ENCODE measurements around the gene SLC39A6. TPM values are rescaled to one million over a fixed set of nuclear protein-coding genes. Genes with fewer than 3 reads are reported as not detected.

SLC39A6 gene
- total and polyA plus RNA-seq, 2 of the 13 experiments (the other 11 are each of a cell fraction or from before 2014, with no cell fraction given) = 41.7 to 59.2 TPM

GRCh38 chr18:36132756-36133155, 3.6 kb upstream of the SLC39A6 start:
- Histone ChIP-seq H3K79me2 (ENCODE audit: insufficient read depth, low read length) (peaks cover 76% of the 10 kb centered on the region), H3K36me3 (replicated peaks in 1 of 2; ENCODE audit: control insufficient read depth in 1 of 2, insufficient read depth in 2 of 2, low read length in 2 of 2) (peaks cover 7 to 35% of the 10 kb centered on the region in 2 experiments), H3K27me3 (ENCODE audit: control insufficient read depth in 1 of 2, insufficient read depth in 2 of 2, low read length in 2 of 2) (no peaks in the 10 kb centered on the region; a peak in 1 of 5 replicates), H4K20me1 (ENCODE audit: insufficient read depth, low read length) (peaks cover 36% of the 10 kb centered on the region), H2AFZ (ENCODE audit: low read length) (no peak overlapping the region), H3K9me3 (ENCODE audit: low read length) (no peaks in the 10 kb centered on the region), H3K9ac (ENCODE audit: insufficient read depth, low read depth, low read length) (no peak overlapping the region), H3K27ac (ENCODE audit: extremely low read length, insufficient read depth, low read length) (no peak overlapping the region), H3K4me3 (replicated peaks in 1 of 3; ENCODE audit: insufficient read depth in 1 of 3, low read depth in 2 of 3, low read length in 3 of 3) (0 out of 6 replicates have a peak overlapping the region, but pooled peaks of 1 of the 3 experiments have one; percentile 87), H3K4me1 (ENCODE audit: insufficient read depth, low read length) (peaks cover 39% of the 10 kb centered on the region), H3K4me2 (ENCODE audit: low read depth, low read length) (peak overlapping the region; percentile 81)
- FAIRE-seq (no peak), ATAC-seq (no peak), DNase-seq (ENCODE audit: low spot score) (no peak)
- in situ Hi-C loops (cut with HindIII; ENCODE audit: extremely low pct_ligation_motif_present, low pct_unique_long_range_greater_than_20kb) = no loop called here
- no TSS peak for BruUV-seq (replicated peaks)
- ChIA-PET CTCF (ENCODE audit: low intra/inter-chr PET ratio, low total read pairs) (no interaction called here), POLR2A (interaction anchor here (1.2 to 1.3 kb wide), 2 partner anchors 52 to 55 kb away, joined by 3 to 4 read pairs; no protein-coding TSS in a partner anchor)
- 89% methylated on average over 3 of the region's 3 CpGs for WGBS (ENCODE audit: low lambda C conversion rate)
- intact Hi-C loops (cut with micrococcal nuclease; ENCODE audit: unreplicated experiment) = no loop called here
- TF ChIP-seq ZNF460 (CRISPR knock-in tag; IDR thresholded peaks at IDR 0.05; ENCODE audit: borderline replicate concordance) (no peak), ZBTB8A (CRISPR knock-in tag; IDR thresholded peaks at IDR 0.05; ENCODE audit: borderline replicate concordance, low read depth) (no peak), FUBP1 (CRISPR knock-in tag; IDR thresholded peaks at IDR 0.05; ENCODE audit: borderline replicate concordance) (no peak), POLR2AphosphoS5 (IDR thresholded peaks at IDR 0.05; ENCODE audit: low read depth, low read length) (no peak), ZXDC (CRISPR knock-in tag; IDR thresholded peaks at IDR 0.05) (no peak), ZNF724P (CRISPR knock-in tag; IDR thresholded peaks at IDR 0.05; ENCODE audit: borderline replicate concordance) (no peak), ZBTB26 (CRISPR knock-in tag; IDR thresholded peaks at IDR 0.05; ENCODE audit: borderline replicate concordance) (no peak), MLXIP (CRISPR knock-in tag; IDR thresholded peaks at IDR 0.05; ENCODE audit: borderline replicate concordance) (no peak), CENPT (CRISPR knock-in tag; IDR thresholded peaks at IDR 0.05; ENCODE audit: low read depth) (no peak), ATF4 (CRISPR knock-in tag; IDR thresholded peaks at IDR 0.05) (no peak), FOXA1 (IDR thresholded peaks at IDR 0.05) (no peak), FOXA1 (CRISPR knock-in tag; IDR thresholded peaks at IDR 0.05) (no peak), ZNF256 (CRISPR knock-in tag; conservative IDR thresholded peaks at IDR 0.05) (no peak), ZMYM4 (CRISPR knock-in tag; IDR thresholded peaks at IDR 0.05) (no peak), ZNF282 (IDR thresholded peaks at IDR 0.05; ENCODE audit: partially characterized antibody) (no peak)
